HUES6 (cell line): Measurements from ENCODE around the gene CSF1R.
"Not testable (repeated sequence)": the region's sequence is repeated elsewhere in the genome, so short reads cannot be mapped to it uniquely, and the experiment has no call there.

ENCODE experiments used
- H3K27ac ChIP-seq: 2 replicates; pipeline ENCODE4 v1.7.0; 2013; ENCODE audit warnings: low read depth, mild to moderate bottlenecking, low read length, inconsistent platforms
- H3K27me3 ChIP-seq: 2 replicates; pipeline ENCODE4 v1.6.1; 2013; ENCODE audit warnings: low read length; ENCODE audit not compliant: control insufficient read depth, insufficient read depth
- H3K36me3 ChIP-seq: 2 replicates; pipeline ENCODE4 v1.6.1; 2013; ENCODE audit warnings: low read length; ENCODE audit not compliant: control insufficient read depth, insufficient read depth
- H3K4me1 ChIP-seq: 2 replicates; pipeline ENCODE4 v1.6.1; 2013; ENCODE audit warnings: low read length; ENCODE audit not compliant: control insufficient read depth, insufficient read depth
- H3K4me3 ChIP-seq: 2 replicates; pipeline ENCODE4 v1.5.1; 2013; ENCODE audit warnings: low read depth, low read length
- H3K9ac ChIP-seq: one replicate; pipeline ENCODE4 v1.6.1; 2013; ENCODE audit warnings: mild to moderate bottlenecking, low read length
- H3K9me3 ChIP-seq: 2 replicates; pipeline ENCODE4 v1.6.1; 2013; ENCODE audit warnings: low read depth, low read length; ENCODE audit not compliant: control insufficient read depth, insufficient read depth

CSF1R gene

DNA sequence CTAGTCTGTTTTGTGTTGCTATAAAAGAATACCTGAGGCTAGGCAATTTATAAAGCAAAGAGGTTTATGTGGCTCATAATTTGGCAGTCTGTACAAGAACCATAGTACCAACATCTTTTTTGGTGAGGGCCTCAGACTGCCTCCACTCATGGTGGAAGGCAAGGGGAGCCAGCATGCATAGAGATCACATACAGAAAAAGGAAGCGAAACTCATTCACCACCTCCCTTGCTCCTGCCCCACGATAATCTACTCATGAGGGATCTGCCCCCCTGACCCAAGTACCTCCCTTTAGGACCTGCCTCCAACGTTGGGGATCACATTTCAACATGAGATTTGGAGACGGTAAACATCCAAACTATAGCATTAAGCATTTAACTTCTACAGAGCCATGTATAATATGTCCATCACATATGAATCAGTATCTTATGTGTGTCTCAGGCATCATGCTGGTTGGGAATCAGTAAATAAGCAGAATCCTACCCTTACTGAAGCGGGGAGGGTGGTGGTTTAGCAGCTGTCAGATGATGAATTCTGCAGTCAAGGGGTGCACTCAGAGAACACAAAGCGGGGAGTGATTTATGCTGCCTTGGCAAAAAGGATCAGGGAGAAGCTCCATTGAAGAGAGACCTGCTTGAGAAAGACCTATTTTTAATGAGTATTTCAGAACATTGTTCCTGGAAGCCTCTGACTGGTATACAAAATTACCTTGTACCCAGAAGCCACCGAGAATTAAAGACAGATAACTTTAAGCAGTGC is 51.0 kb downstream of the CSF1R start:
- Histone ChIP-seq H3K9ac (no peak overlapping the region), H3K9me3 (no peaks in the 10 kb centered on the region), H3K27me3 (no peaks in the 10 kb centered on the region), H3K4me3 (no peak overlapping the region), H3K36me3 (peaks cover 94% of the 10 kb centered on the region), H3K27ac (no peak overlapping the region), H3K4me1 (no peaks in the 10 kb centered on the region)

DNA sequence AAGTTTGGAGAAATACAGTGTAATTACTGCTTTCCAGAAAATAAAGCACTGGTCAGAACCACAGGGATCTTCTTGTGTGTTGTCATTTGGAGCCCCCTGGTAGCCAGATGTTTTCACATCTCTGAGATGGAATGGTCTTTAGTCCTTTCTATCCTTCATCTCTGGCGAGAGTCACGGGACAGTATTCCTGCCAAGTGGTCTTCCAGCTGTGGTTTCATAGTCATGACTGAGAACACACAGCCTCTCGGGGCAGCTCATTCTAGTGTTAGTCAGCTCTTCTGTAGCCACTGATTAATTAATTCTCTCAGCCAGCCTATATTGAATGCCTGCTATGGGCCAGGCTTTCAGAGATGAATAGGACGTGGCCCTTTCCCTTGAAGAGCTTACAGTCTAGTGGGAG is 51.7 kb downstream of the CSF1R start:
- H3K9me3 ChIP-seq: no peaks in the 10 kb centered on the region
- no peaks in the 10 kb centered on the region for H3K27me3 ChIP-seq
- peaks cover 94% of the 10 kb centered on the region for H3K36me3 ChIP-seq
- H3K4me1 ChIP-seq: no peaks in the 10 kb centered on the region
- no peak overlapping the region for H3K9ac ChIP-seq
- no peak overlapping the region for H3K4me3 ChIP-seq
- no peak overlapping the region for H3K27ac ChIP-seq

DNA sequence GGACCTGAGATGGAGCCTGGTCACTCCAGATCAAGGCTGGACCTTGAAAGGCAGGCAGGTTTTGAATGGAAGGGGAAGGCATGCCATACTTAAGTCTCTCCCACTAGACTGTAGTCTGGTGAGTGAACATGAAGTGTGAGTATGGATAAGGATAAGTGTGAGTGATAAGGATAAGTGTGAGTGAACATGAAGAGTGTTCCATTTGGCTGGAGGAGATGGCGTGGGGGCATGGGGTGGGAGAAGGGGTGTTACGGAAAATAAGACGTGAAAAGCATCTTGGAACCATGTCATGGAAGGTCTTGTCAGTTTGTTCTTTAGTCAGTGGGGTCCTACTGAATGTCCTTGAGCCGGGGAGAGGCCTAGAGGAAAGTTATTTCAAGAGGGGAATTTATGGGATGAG is 53.0 kb downstream of the CSF1R start:
- Histone ChIP-seq H3K4me1 (no peaks in the 10 kb centered on the region), H3K27ac (no peak overlapping the region), H3K9me3 (no peaks in the 10 kb centered on the region), H3K9ac (no peak overlapping the region), H3K4me3 (no peak overlapping the region), H3K36me3 (peaks cover 94% of the 10 kb centered on the region), H3K27me3 (no peaks in the 10 kb centered on the region)

DNA sequence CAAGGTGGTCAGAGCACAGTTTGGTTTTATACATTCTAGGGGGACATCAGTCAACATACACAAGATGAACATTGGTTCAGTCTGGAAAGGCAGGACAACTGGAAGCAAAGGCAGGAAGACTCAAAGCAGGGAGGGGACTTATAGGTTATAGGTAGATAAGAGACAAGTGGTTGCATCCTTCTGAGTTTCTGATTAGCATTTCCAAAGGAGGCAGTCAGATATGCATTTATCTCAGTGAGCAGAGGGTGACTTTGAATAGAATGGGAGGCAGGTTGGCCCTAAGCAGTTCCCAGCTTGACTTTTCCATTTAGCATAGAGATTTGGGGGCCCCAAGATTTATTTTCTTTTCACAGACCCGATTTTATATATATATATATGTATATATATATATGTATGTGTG is 58.3 kb downstream of the CSF1R start:
- peaks cover 88% of the 10 kb centered on the region for H3K36me3 ChIP-seq
- not testable (repeated sequence) for H3K4me3 ChIP-seq

DNA sequence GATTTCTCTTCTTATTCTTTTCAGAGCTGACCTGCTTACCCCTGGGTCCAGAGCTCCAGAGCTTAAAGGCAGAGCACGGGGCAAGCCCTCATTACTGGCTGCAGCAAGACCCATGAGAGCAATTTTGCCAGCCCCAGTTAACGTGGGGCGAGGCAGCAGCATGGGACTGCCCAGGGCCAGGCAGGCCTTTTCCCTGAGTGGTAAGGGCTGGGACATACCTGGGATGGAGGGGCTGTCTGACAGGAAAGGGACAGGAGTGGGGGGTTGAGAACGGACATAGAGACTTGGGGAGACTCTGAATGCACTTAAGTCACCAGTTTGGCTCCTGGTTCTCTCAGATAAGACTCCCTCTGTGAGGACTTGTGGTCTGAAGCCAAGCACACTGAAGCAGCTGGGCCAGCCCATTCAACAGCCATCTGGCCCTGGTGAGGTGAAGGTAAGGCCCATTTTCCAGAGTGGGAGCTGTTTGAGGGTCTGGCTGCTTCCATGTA is 59.6 kb downstream of the CSF1R start:
- H3K9ac ChIP-seq: no peak overlapping the region
- H3K27me3 ChIP-seq: no peaks in the 10 kb centered on the region
- H3K27ac ChIP-seq: no peak overlapping the region
- H3K9me3 ChIP-seq: no peaks in the 10 kb centered on the region
- no peak overlapping the region for H3K4me3 ChIP-seq
- peaks cover 83% of the 10 kb centered on the region for H3K36me3 ChIP-seq
- H3K4me1 ChIP-seq: peaks cover 9% of the 10 kb centered on the region

More for the DNA sequence above, 58.3 kb downstream of the CSF1R start:
- not testable (repeated sequence) for H3K27me3 ChIP-seq, H3K9ac ChIP-seq, H3K9me3 ChIP-seq, H3K4me1 ChIP-seq, H3K27ac ChIP-seq

DNA sequence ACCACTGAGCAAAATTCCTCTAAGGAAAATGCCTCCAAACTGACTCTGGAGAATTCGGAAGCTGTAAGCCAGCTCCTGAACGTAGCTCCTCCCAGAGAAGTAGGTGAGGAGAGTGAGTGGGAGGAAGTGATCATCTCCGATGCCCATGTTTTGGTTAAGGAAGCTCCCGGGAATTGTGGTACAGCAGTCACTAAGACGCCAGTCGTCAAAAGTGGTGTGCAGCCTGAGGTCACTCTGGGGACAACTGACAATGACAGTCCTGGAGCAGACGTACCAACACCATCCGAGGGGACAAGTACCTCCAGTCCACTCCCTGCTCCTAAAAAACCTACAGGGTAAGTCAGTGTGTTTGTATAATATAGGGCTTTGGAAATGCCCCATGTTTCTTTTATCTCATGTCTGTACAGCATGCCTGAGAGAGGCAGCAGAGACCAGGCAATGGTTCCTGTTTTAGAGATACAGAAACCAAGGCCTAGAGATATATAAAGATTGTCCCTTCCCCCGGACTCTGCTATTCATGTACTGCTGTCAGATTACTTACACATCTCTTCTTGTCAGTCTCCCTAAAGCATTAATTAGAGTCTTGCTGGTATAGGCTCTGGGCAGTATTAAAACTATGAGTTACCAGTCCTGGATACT is 61.9 kb downstream of the CSF1R start:
- H3K4me1 ChIP-seq: peaks cover 18% of the 10 kb centered on the region
- no peak overlapping the region for H3K4me3 ChIP-seq
- no peak overlapping the region for H3K9ac ChIP-seq
- H3K9me3 ChIP-seq: no peaks in the 10 kb centered on the region
- no peaks in the 10 kb centered on the region for H3K27me3 ChIP-seq
- H3K36me3 ChIP-seq: peaks cover 81% of the 10 kb centered on the region
- no peak overlapping the region for H3K27ac ChIP-seq

DNA sequence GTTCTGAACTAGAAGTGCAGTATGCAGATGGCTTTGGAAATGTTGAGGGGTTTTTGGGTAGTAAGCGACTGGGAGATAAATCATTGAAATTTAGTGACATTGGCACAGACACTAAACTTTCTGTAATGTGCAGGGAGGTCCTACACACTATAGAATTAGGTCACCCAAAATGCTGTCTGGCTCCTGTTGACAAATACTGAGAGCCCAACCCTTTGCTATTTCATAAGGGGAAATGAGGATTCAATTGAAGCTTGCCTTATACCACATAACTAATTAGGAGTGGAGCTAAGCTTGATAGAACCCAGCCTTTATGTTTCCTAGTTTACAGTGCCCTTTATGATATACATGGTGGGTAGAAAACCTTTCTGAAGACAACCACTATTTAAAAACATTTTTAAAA is 63.2 kb downstream of the CSF1R start:
- Histone ChIP-seq H3K9ac (no peak overlapping the region), H3K4me1 (peaks cover 18% of the 10 kb centered on the region), H3K27ac (no peak overlapping the region)

DNA sequence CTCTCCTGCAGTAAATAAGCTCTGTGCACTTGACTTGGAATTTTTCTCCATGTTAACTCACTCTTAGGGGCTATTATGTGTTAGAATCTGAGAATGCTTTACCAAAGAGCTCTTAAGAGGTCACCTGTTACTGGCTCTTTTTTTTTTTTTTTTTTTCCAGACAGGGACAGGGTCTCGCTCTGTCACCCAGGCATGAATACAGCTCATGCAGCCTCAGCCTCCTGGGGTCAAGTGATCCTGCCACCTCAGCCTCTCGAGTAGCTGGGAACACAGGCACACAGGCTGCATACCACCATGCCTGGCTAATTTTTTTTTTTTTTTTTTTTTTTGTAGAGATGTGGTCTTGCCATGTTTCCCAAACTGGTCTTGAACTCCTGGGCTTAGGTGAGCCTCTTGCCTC is 63.7 kb downstream of the CSF1R start:
- Histone ChIP-seq H3K4me1 (peaks cover 18% of the 10 kb centered on the region), H3K27ac (peak overlapping the region; percentile 16), H3K4me3 (no peak overlapping the region), H3K9ac (no peak overlapping the region), H3K9me3 (no peaks in the 10 kb centered on the region), H3K36me3 (peaks cover 87% of the 10 kb centered on the region), H3K27me3 (no peaks in the 10 kb centered on the region)

More for the DNA sequence above, 63.2 kb downstream of the CSF1R start:
- Histone ChIP-seq H3K27me3 (no peaks in the 10 kb centered on the region), H3K9me3 (no peaks in the 10 kb centered on the region), H3K36me3 (peaks cover 87% of the 10 kb centered on the region), H3K4me3 (no peak overlapping the region)

DNA sequence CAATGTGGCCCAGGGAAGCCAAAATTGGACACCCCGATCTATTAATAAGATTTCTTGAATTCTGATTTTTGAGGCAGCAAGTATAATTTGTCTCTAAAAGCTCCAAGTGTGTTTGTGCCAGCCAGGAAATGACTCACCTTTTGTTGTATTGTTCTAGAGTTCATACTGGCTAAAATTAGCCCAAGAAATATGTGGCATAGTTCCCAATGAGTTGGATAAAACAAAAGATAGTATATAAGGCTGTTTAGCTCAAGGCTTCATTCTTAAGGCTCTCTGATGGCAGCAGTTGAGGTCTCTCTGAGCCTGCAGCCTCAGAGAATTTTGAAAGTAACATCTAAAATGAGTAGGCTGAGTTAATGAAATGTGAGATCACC is 64.2 kb downstream of the CSF1R start:
- Histone ChIP-seq H3K4me3 (no peak overlapping the region), H3K27me3 (no peaks in the 10 kb centered on the region), H3K9me3 (no peaks in the 10 kb centered on the region), H3K36me3 (peaks cover 87% of the 10 kb centered on the region), H3K27ac (peak overlapping the region; percentile 16), H3K4me1 (peaks cover 18% of the 10 kb centered on the region), H3K9ac (no peak overlapping the region)

DNA sequence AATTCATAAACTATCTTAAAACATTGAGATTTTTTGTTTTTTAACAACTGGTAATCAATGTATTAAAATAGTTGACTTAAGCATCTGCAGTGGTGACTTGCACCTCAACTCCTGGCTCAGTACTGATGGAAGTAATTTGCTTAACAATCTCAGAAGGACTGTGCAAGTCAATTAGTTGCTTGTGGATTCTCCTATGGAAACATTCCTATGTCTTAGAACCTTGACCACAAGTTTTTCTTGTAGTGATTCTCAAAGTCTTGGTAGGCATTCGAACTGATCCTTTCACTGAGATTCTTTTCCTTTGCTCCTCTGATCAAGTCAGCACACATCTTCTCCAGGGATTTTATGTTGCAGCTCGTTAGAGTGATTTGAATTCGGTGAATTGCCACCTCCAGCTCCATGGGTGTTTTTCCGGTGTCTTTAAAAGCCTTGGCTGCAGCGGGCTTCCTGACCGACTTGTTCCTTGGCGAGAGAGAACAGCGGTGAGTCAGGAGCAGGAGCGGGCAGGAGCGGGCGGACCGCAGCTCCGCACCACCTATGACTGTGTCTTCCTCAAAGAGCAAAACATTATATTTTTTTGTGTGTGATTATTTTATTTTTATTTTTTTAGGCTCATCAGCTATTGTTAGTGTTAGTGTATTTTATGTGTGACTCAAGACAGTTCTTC is 64.7 kb downstream of the CSF1R start:
- H3K4me3 ChIP-seq: no peak overlapping the region; the same call in 1 of the 2 replicates
- H3K4me1 ChIP-seq: peaks cover 18% of the 10 kb centered on the region
- peaks cover 87% of the 10 kb centered on the region for H3K36me3 ChIP-seq
- no peak overlapping the region for H3K9ac ChIP-seq
- peak overlapping the region; percentile 16 for H3K27ac ChIP-seq
- no peaks in the 10 kb centered on the region for H3K27me3 ChIP-seq
- no peaks in the 10 kb centered on the region for H3K9me3 ChIP-seq

DNA sequence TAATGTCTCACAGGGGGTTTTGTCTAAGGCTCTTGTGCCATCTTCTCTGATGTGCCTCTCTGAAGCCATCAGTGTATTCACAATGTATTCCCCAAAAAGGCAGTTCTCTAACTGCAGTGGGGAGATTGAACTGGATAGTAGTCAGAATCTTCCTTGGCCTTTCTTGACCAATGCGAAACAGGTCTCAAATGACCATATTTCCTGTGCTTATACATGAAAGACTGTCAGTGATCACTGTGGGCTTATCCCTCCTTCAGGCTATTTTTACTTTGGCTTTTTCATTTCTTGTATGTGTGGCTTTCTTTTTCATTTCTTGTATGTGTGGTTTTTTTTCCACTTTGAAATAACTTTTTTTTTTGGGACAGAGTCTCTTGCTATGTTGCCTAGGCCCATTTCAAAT is 66.1 kb downstream of the CSF1R start:
- Histone ChIP-seq H3K9me3 (peaks cover 7% of the 10 kb centered on the region), H3K9ac (no peak overlapping the region), H3K27ac (no peak overlapping the region), H3K4me3 (no peak overlapping the region), H3K27me3 (no peaks in the 10 kb centered on the region), H3K36me3 (peaks cover 90% of the 10 kb centered on the region), H3K4me1 (peaks cover 18% of the 10 kb centered on the region)
